Progenitor cell of endocrine pancreas (in vitro differentiated cells): ENCODE data around the gene ADCY5. TPM values are rescaled to one million over a fixed set of nuclear protein-coding genes. Genes with fewer than 3 reads are reported as not detected.
A peak's percentile ranks its signal among the peaks of the same experiment; 100 is the strongest.
"Not testable (repeated sequence)": the region's sequence is repeated elsewhere in the genome, so short reads cannot be mapped to it uniquely, and the experiment has no call there.

Experiments
- DNase-seq: peaks from one replicate; pipeline ENCODE4 v3.0.0; 2021; ENCODE audit warnings: low spot score; ENCODE audit not compliant: unreplicated experiment
- H3K27ac Mint-ChIP-seq: 2 replicates; pipeline ENCODE4 v1.8.0; 2021; ENCODE audit warnings: mild to moderate bottlenecking, moderate library complexity, mixed read lengths
- H3K27me3 Mint-ChIP-seq: 2 replicates; pipeline ENCODE4 v1.8.0; 2021; ENCODE audit warnings: mixed read lengths
- H3K36me3 Mint-ChIP-seq: 2 replicates; pipeline ENCODE4 v1.8.0; 2022; ENCODE audit warnings: mixed read lengths; ENCODE audit not compliant: insufficient read depth
- H3K4me1 Mint-ChIP-seq: 2 replicates; pipeline ENCODE4 v1.8.0; 2021; ENCODE audit warnings: low read depth, mixed read lengths
- H3K4me3 Mint-ChIP-seq: 2 replicates; pipeline ENCODE4 v1.8.0; 2021; ENCODE audit warnings: low read depth, mild to moderate bottlenecking, moderate library complexity, mixed read lengths
- H3K9me3 Mint-ChIP-seq: 2 replicates; pipeline ENCODE4 v1.8.0; 2021; ENCODE audit warnings: low read depth, mixed read lengths
- long read RNA-seq: library from polyadenylated mRNA; unstranded; transcript quantifications from one replicate; pipeline ENCODE4 v2.0.0, GENCODE V29; 2020
- total RNA-seq: library from RNA; stranded (reverse); gene quantifications from 2 replicates; pipeline ENCODE4 v1.2.1, GENCODE V29; 2021
- TF ChIP-seq, protein P1 (sequence below): fragments of 200-600 bp; sonication (generic); IDR thresholded peaks from one replicate; pipeline ENCODE4 v1.5.0; 2021; ENCODE audit warnings: antibody characterized with exemption, mild to moderate bottlenecking; ENCODE audit not compliant: unreplicated experiment

ADCY5 gene
- 33.8 and 35.9 TPM in 2 replicates for total RNA-seq
- long read RNA-seq, full-length matches to known transcripts = 3 of 25 reads
- long read RNA-seq, partial matches to known transcripts = 9 of 25 reads
- long read RNA-seq, other reads (novel, unspliced or antisense) = 13 of 25 reads

DNA sequence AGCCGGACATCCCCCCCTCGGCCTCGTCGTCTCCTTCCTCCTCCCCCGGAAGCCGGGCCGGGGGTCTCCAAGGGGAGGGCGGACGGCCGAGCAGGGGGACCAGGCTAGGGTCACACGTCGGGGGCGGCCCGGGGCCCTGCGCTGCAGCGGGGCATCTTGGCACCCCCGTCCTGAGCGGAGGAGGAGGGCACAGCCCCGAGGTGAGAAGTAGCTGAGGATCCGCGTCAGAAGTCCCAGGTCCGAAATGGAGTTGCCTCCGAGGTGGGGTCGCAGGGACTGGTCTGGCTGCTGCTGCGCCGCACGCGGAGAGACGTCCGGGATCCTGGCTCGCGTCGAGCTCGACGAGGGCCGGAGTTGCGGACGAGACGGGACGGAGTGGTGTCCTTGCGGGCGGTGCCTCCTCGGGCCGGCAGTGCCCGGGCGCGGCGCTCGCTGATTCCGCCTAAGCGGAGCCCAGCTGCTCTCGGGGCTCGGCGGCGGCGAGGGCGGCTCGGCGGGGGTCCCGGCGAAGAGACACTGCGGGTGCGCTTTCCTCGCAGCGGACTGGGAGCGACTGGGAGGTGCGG lies at the start of gene ADCY5:
ADCY5 (minus strand) TSS at position 555 of the 566 bp plus-strand sequence; CDS start at position 10, 545 bp downstream.
- Mint-ChIP-seq H3K27ac (no peak within 1 kb of the TSS), H3K4me1 (peaks cover 33% of the 10 kb centered on the region), H3K36me3 (peaks cover 1% of the 10 kb centered on the region), H3K27me3 (peaks cover 17% of the 10 kb centered on the region), H3K9me3 (no peaks in the 10 kb centered on the region), H3K4me3 (peak within 1 kb of the TSS; percentile 73)
- no peak for DNase-seq
- TF ChIP-seq, protein P1, sequence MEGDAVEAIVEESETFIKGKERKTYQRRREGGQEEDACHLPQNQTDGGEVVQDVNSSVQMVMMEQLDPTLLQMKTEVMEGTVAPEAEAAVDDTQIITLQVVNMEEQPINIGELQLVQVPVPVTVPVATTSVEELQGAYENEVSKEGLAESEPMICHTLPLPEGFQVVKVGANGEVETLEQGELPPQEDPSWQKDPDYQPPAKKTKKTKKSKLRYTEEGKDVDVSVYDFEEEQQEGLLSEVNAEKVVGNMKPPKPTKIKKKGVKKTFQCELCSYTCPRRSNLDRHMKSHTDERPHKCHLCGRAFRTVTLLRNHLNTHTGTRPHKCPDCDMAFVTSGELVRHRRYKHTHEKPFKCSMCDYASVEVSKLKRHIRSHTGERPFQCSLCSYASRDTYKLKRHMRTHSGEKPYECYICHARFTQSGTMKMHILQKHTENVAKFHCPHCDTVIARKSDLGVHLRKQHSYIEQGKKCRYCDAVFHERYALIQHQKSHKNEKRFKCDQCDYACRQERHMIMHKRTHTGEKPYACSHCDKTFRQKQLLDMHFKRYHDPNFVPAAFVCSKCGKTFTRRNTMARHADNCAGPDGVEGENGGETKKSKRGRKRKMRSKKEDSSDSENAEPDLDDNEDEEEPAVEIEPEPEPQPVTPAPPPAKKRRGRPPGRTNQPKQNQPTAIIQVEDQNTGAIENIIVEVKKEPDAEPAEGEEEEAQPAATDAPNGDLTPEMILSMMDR = no peak

DNA sequence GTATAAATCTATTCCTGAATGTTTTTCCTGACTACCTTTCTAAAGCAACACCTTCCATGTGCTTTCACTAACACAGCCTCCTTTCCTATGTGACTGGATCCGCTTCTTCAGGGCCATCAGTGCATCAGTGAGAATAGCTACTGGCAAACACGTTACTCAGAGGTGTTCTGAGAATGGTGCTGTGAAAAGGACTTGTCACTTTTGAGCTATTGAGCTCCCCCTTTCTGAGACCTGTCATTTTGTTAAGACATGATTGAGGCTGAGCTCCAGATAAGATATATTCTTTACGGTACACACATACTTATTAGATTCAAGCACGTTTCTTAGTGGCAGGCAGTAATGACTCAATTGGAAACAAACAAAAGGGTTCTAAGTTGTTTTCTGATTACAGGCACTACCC lies 45.0 kb upstream of the ADCY5 start:
- H3K9me3 Mint-ChIP-seq = no peaks in the 10 kb centered on the region
- H3K4me3 Mint-ChIP-seq = no peak overlapping the region
- H3K27me3 Mint-ChIP-seq = no peaks in the 10 kb centered on the region
- peaks cover 15% of the 10 kb centered on the region for H3K36me3 Mint-ChIP-seq
- H3K27ac Mint-ChIP-seq = no peak overlapping the region
- H3K4me1 Mint-ChIP-seq = peaks cover 1% of the 10 kb centered on the region
- TF ChIP-seq, protein P1 = no peak
- no peak for DNase-seq

DNA sequence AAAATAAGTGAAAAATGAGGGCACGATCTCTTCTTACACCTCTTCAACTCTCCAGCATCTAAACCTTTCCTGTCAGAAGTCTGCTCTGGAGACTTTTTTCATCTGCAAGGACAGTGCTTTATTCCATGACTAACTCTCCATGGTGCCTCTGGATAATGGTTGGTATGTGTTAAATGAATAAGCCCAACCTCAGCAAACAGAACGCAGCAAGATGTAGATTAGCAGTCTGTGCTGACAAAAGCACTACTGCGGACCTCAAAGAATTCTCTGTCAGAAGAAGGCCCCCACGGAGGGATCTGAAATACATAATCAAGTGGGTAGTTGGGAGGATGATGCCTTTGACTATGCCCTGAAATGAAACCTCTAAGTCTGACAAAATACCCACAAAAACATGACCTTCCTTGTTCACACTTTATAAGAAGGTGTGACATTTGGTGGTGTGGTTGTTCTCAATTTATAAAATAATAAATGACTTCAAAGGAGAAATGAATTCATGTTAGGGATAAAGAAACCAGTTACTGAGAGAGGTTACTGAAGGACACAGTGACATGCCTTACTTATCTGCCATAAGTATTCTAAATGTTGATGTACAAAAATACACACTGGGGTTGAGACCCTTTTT lies 43.2 kb upstream of the ADCY5 start:
- Mint-ChIP-seq H3K27ac (no peak overlapping the region), H3K4me3 (no peak overlapping the region), H3K27me3 (no peaks in the 10 kb centered on the region), H3K4me1 (peaks cover 12% of the 10 kb centered on the region), H3K9me3 (no peaks in the 10 kb centered on the region), H3K36me3 (peaks cover 14% of the 10 kb centered on the region)
- TF ChIP-seq, protein P1 = no peak
- no peak for DNase-seq

DNA sequence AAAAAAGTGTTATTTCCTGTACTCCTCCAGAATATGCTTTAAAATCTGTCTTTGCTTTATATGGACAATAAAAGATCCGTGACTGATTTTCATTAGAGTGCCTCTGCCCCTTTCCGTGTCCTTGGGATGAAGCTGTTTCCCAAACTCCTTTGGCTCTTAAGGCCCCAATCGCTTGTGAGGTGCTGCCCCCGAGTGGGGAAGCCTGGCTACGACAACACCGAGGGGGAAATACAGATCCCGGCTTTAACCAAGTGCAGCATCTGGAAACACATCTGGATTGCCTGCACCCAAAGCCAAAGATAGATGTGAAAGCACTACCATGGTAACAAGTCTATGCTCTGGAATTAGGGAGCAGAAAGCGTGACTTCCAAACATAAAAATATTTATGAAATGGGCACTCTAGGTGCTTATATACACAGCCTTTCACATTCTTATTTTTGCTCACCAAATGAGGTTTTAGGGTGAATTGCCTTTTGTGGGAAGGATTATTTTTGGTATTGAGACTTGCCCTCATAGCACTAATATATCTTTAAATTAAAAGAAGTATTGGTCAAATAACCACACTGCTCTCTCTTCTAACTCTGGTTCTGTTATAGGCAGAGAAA lies 40.6 kb upstream of the ADCY5 start:
- Mint-ChIP-seq H3K9me3 (no peaks in the 10 kb centered on the region), H3K36me3 (peaks cover 12% of the 10 kb centered on the region), H3K27me3 (peaks cover 4% of the 10 kb centered on the region), H3K4me1 (peaks cover 14% of the 10 kb centered on the region), H3K27ac (no peak overlapping the region), H3K4me3 (no peak overlapping the region)
- TF ChIP-seq, protein P1 = peak; percentile 93
- DNase-seq = peak; percentile 70

DNA sequence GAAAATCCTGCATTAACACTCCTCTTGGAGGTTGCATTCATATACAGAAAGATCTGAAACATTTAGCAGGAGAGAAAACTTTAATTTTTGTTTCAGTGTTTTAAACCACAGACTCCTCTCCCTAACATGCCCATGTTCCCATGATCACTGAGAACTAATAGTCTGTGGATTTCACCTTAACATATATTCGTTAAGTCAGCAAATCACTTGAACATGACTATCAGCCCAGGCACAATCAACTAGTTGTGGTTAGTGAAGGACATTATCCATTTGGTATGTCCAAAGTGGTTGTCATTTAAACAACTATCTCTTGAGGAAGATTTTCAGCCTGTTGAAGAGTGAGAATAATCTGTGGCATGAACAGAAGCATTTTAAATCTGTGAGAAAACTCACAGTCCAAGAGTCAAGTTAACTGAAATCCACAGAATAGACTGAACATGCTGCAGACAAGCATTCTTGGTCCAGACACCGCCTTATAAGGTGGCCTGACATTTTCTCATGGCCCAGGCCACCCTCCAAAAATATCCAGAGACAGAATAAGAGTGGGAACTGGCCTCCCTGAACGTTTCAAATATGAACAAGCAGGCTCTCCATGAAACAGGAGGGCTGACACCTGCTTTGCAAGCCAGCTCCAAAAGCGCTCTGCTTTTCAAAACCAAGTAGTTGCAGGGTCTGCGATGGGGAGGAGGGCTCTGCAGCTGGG lies 39.9 kb upstream of the ADCY5 start:
- no peaks in the 10 kb centered on the region for H3K9me3 Mint-ChIP-seq
- TF ChIP-seq, protein P1 = no peak
- peaks cover 9% of the 10 kb centered on the region for H3K36me3 Mint-ChIP-seq
- H3K27ac Mint-ChIP-seq = no peak overlapping the region
- DNase-seq = no peak
- no peak overlapping the region for H3K4me3 Mint-ChIP-seq
- H3K27me3 Mint-ChIP-seq = peaks cover 4% of the 10 kb centered on the region
- peaks cover 14% of the 10 kb centered on the region for H3K4me1 Mint-ChIP-seq

DNA sequence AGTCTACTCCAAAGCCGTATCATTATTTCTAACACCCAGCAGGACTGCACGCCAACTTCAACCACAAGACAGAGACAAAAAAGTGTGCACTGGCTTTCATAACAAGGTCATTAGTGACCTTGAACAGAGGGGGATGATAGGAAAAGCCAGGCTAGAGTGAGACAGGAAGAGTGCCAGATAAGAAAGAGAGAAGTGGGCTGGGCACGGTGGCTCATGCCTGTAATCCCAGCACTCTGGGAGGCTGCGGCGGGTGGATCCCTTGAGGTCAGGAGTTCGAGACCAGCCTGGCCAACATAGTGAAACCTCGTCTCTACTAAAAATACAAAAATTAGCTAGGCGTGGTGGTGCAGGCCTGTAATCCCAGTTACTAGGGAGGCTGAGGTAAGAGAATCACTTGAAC lies 38.2 kb upstream of the ADCY5 start:
- not testable (repeated sequence) for H3K27me3 Mint-ChIP-seq

More for the DNA sequence above, 38.2 kb upstream of the ADCY5 start:
- H3K27ac Mint-ChIP-seq, H3K4me3 Mint-ChIP-seq, H3K9me3 Mint-ChIP-seq, DNase-seq, H3K36me3 Mint-ChIP-seq: not testable (repeated sequence)
- H3K4me1 Mint-ChIP-seq = peaks cover 14% of the 10 kb centered on the region
